B cell (primary cell): ENCODE data around the gene TRIM9.

ENCODE experiments used
- EZH2 ChIP-seq: IDR thresholded peaks from 2 replicates; pipeline ENCODE4 v1.6.1; 2012; ENCODE audit warnings: borderline replicate concordance, low read depth, mild to moderate bottlenecking, moderate library complexity, low read length; ENCODE audit not compliant: insufficient read depth, poor library complexity, severe bottlenecking
- TF ChIP-seq, protein P1 (sequence below): fragments of 200-600 bp; IDR thresholded peaks from one replicate; pipeline ENCODE4 v1.8.0; 2022; ENCODE audit warnings: antibody characterized with exemption, mild to moderate bottlenecking

GRCh38 chr14:51093371-51094281, 1.3 kb downstream of the TRIM9 start:
- TF ChIP-seq, protein P1, sequence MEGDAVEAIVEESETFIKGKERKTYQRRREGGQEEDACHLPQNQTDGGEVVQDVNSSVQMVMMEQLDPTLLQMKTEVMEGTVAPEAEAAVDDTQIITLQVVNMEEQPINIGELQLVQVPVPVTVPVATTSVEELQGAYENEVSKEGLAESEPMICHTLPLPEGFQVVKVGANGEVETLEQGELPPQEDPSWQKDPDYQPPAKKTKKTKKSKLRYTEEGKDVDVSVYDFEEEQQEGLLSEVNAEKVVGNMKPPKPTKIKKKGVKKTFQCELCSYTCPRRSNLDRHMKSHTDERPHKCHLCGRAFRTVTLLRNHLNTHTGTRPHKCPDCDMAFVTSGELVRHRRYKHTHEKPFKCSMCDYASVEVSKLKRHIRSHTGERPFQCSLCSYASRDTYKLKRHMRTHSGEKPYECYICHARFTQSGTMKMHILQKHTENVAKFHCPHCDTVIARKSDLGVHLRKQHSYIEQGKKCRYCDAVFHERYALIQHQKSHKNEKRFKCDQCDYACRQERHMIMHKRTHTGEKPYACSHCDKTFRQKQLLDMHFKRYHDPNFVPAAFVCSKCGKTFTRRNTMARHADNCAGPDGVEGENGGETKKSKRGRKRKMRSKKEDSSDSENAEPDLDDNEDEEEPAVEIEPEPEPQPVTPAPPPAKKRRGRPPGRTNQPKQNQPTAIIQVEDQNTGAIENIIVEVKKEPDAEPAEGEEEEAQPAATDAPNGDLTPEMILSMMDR, result peak; percentile 54
- no peak for TF ChIP-seq EZH2
